ENCODE measurements around the gene TSPAN9.

The TSPAN9 gene

GRCh38 chr12:3315201-3315661 lies 238.1 kb downstream of the TSPAN9 start:
- TF ChIP-seq GABPA (IDR thresholded peaks at IDR 0.05; ENCODE audit: low read depth) (no peak), SPI1 (IDR thresholded peaks at IDR 0.05; ENCODE audit: borderline replicate concordance, low read depth) (no peak), POLR2AphosphoS5 (IDR thresholded peaks at IDR 0.05; ENCODE audit: low read depth) (no peak), CTCF (IDR thresholded peaks at IDR 0.05; ENCODE audit: insufficient read depth, low read length) (no peak)
- TF ChIP-seq, protein P1, sequence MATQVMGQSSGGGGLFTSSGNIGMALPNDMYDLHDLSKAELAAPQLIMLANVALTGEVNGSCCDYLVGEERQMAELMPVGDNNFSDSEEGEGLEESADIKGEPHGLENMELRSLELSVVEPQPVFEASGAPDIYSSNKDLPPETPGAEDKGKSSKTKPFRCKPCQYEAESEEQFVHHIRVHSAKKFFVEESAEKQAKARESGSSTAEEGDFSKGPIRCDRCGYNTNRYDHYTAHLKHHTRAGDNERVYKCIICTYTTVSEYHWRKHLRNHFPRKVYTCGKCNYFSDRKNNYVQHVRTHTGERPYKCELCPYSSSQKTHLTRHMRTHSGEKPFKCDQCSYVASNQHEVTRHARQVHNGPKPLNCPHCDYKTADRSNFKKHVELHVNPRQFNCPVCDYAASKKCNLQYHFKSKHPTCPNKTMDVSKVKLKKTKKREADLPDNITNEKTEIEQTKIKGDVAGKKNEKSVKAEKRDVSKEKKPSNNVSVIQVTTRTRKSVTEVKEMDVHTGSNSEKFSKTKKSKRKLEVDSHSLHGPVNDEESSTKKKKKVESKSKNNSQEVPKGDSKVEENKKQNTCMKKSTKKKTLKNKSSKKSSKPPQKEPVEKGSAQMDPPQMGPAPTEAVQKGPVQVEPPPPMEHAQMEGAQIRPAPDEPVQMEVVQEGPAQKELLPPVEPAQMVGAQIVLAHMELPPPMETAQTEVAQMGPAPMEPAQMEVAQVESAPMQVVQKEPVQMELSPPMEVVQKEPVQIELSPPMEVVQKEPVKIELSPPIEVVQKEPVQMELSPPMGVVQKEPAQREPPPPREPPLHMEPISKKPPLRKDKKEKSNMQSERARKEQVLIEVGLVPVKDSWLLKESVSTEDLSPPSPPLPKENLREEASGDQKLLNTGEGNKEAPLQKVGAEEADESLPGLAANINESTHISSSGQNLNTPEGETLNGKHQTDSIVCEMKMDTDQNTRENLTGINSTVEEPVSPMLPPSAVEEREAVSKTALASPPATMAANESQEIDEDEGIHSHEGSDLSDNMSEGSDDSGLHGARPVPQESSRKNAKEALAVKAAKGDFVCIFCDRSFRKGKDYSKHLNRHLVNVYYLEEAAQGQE (IDR thresholded peaks at IDR 0.05; ENCODE audit: insufficient replicate concordance, low read depth): no peak
- Histone ChIP-seq H3K27me3 (ENCODE audit: insufficient read depth, poor library complexity, severe bottlenecking) (no peaks in the 10 kb centered on the region), H3K4me3 (replicated peaks; ENCODE audit: insufficient read depth, low read length) (no peak overlapping the region), H3K27ac (replicated peaks) (no peak overlapping the region)
- DNase-seq (ENCODE audit: low read depth in 1 of 2, low spot score in 1 of 2): no peak

DNA sequence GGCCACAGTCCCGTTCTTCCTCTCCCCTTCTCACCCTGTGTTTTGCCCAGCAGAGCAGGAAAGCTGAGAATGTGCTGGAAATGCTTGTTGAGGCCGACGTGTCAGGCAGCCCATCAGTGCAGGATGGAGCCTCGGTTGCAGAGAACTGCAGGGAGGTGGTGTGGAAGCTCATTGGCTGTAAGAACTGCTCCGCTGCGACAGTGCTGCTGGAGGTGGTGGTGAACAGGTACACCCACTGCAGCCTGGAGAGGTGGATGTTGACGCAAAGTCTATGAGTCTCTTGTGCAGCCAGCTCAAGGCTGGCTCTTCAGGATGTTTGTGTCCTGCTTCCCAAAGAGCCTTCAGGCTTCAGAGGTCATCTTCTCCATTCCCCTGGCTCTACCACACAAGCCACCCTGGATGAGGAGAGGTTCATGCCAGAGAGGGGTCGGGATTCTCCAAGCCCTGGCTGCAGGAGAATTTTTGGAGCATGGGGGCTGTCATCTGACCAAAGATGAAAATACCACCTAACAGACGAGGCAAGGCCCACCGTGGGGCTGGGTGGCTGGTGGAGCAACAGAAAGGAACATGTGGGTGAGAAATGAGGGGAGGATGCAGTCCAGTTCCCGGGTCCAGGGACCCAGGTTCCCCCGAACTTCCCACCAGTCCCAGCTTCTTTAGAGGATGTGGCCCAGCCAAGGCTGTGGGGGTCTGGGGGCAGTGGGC lies 239.7 kb downstream of the TSPAN9 start:
- TF ChIP-seq POLR2AphosphoS5 (IDR thresholded peaks at IDR 0.05; ENCODE audit: low read depth): no peak
- no peak for TF ChIP-seq GABPA (IDR thresholded peaks at IDR 0.05; ENCODE audit: low read depth)
- TF ChIP-seq, protein P1 (IDR thresholded peaks at IDR 0.05; ENCODE audit: insufficient replicate concordance, low read depth): no peak
- TF ChIP-seq CTCF (IDR thresholded peaks at IDR 0.05; ENCODE audit: insufficient read depth, low read length): no peak
- TF ChIP-seq SPI1 (IDR thresholded peaks at IDR 0.05; ENCODE audit: borderline replicate concordance, low read depth): no peak

GRCh38 chr12:3317481-3317815 lies 240.3 kb downstream of the TSPAN9 start:
- Histone ChIP-seq H3K4me3 (replicated peaks; ENCODE audit: insufficient read depth, low read length) (no peak overlapping the region), H3K27ac (replicated peaks) (no peak overlapping the region), H3K27me3 (ENCODE audit: insufficient read depth, poor library complexity, severe bottlenecking) (no peaks in the 10 kb centered on the region)
- TF ChIP-seq CTCF (IDR thresholded peaks at IDR 0.05; ENCODE audit: insufficient read depth, low read length) (no peak), SPI1 (IDR thresholded peaks at IDR 0.05; ENCODE audit: borderline replicate concordance, low read depth) (no peak), POLR2AphosphoS5 (IDR thresholded peaks at IDR 0.05; ENCODE audit: low read depth) (no peak), GABPA (IDR thresholded peaks at IDR 0.05; ENCODE audit: low read depth) (no peak)
- TF ChIP-seq, protein P1 (IDR thresholded peaks at IDR 0.05; ENCODE audit: insufficient replicate concordance, low read depth): no peak
- DNase-seq (ENCODE audit: low read depth in 1 of 2, low spot score in 1 of 2): no peak

More for the DNA sequence above, 239.7 kb downstream of the TSPAN9 start:
- Histone ChIP-seq H3K4me3 (replicated peaks; ENCODE audit: insufficient read depth, low read length) (no peak overlapping the region), H3K27me3 (ENCODE audit: insufficient read depth, poor library complexity, severe bottlenecking) (no peaks in the 10 kb centered on the region), H3K27ac (replicated peaks) (no peak overlapping the region)
- DNase-seq (ENCODE audit: low read depth in 1 of 2, low spot score in 1 of 2): no peak
